Fibroblast of the aortic adventitia (primary cell): ENCODE measurements around the gene PDGFA. TPM values are rescaled to one million over a fixed set of nuclear protein-coding genes. Genes with fewer than 3 reads are reported as not detected.
A peak's percentile ranks its signal among the peaks of the same experiment; 100 is the strongest.

ENCODE experiments used
- DNase-seq: peaks from one replicate; pipeline ENCODE4 v3.0.0-alpha.2; 2010; ENCODE audit warnings: low read depth
- H3K4me3 ChIP-seq: 2 replicates; pipeline ENCODE4 v1.5.1; 2011; ENCODE audit warnings: low read depth, mild to moderate bottlenecking, control low read depth, low read length, moderate library complexity
- CTCF ChIP-seq: IDR thresholded peaks from 2 replicates; pipeline ENCODE4 v1.5.1; 2011; ENCODE audit warnings: mild to moderate bottlenecking, low read length, control low read depth, inconsistent platforms; ENCODE audit not compliant: insufficient read depth
- total RNA-seq: library from RNA; depleted of rRNA; stranded (reverse); fragments of >200 nt; gene quantifications from 2 replicates; pipeline ENCODE4 v1.2.3, GENCODE V29; 2012; ENCODE audit warnings: low replicate concordance

PDGFA gene
- total RNA-seq, 1 donor = 4.1 TPM

DNA sequence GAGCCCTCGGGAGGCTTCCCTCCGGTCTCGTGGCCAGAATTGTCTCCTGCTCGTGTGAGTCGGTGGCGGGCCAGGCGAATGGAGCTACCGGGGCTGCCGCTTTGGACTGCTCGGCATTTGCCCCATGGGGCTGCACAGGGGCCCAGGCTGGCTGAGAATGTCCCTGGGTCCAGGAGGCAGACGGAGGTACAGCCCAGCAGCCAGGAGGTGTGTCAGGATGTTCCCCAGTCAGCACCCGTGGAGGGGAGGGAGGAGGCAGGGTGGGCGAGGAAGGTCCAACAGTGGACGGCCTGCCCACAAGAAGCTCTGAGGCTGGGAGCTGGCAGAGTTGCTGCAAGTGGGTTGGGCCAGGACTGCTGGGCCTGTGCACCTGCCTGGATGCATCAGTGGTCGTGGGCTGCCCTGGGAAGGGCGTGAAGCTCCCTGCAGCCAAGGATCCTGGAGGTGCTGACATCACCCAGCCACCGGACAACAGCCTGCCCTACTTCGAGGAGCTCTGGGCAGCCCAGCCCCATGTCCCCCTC, 46.4 kb downstream of the PDGFA start:
- no peak overlapping the region for H3K4me3 ChIP-seq
- no peak for TF ChIP-seq CTCF
- no peak for DNase-seq

- no peak for TF ChIP-seq CTCF
- no peak overlapping the region for H3K4me3 ChIP-seq
- DNase-seq = no peak
Measured at GRCh38 chr7:472640-472957, 47.0 kb downstream of the PDGFA start.

DNA sequence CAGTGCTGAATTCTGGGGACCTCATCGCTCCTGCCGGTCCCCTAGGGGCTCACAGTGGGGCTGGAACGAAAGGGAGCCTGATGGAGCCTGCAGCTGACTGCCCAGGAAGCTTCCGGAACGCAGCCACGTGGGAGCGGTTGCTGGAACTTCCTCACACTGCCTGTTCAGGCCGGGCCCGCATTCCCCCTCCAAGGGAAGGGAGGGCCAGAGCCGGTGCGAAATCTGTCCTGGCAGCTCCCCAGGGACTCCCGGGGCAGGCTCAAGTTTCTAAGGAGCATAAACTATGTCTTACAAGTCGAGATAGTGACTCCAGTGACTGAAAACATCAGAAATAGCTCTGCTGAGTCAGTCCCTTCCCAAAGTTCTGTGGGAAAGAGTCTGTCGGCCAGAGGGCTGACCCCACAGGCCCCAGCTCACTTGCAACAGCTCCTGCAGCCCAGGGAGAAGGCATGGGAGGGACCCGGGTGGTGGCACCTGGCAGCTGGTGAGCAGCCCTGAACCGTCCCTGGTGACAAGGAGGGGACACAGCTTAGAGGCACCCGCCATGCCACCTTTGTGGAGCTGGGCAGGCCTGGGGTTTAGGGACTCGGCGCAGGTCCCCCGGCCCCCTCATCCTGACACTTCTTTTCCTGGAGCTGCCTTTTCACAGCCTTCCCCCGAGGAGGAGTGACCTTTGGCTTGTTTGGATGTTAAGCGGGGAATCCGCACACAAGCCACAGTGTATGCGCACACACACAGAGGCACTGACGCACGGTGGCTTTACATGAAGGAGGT, 47.6 kb downstream of the PDGFA start:
- DNase-seq = peak; percentile 96
- no peak overlapping the region for H3K4me3 ChIP-seq
- TF ChIP-seq CTCF = no peak

- DNase-seq = no peak
- no peak overlapping the region for H3K4me3 ChIP-seq
Measured at GRCh38 chr7:471191-471865, 48.3 kb downstream of the PDGFA start.

DNA sequence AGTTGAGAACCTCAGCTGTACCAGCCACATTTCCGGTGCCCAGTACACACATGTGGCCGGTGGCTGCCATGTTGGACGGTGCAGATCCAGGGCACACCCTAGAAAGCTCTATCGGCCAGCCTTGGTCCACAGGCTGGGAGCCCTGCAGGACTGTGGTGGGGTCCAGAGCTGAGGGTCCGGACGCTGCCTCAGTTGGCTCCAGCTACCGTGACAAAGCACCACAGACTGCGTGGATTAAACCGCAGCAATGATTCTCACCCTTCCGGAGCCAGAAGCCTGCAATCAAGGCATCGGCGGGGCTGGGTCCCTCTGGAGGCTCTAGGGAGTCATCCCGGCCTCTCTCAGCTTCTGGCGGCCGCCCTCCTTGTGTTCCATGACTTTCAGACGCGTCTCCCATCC, 50.1 kb downstream of the PDGFA start:
- H3K4me3 ChIP-seq = no peak overlapping the region

More at GRCh38 chr7:471191-471865, 48.3 kb downstream of the PDGFA start:
- no peak for TF ChIP-seq CTCF

More for the DNA sequence above, 50.1 kb downstream of the PDGFA start:
- no peak for TF ChIP-seq CTCF
- no peak for DNase-seq
